GM19397 (cell line): ENCODE data around the gene EGR2.
A peak's percentile ranks its signal among the peaks of the same experiment; 100 is the strongest.
"Not testable (repeated sequence)": the region's sequence is repeated elsewhere in the genome, so short reads cannot be mapped to it uniquely, and the experiment has no call there.

ENCODE experiments used
- ATAC-seq: cut with Tn5 transposase; IDR thresholded peaks from one replicate; pipeline ENCODE4 v1.9.1; 2021; ENCODE audit warnings: mild to moderate bottlenecking, moderate library complexity; ENCODE audit not compliant: unreplicated experiment

Gene EGR2

DNA sequence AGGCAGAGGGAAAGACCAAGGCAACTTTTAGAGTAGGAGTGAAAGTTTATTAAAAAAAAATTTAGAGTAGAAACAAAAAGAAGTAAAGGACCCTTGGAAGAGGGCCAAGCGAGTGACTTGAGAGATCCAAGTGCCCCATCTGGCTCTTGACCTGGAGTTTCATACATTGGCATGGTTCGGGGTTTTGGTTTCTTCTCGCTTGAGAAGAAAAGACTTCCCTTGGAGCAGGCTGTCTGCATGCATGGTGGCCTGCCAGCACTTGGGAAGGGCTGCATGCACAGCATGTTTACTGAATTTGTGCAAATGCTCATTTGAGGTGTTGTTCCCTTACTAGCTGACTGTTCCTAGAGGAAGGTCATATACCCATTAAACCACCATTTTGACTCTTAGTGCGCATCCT is 20.4 kb downstream of the EGR2 start:
- no peak for ATAC-seq

DNA sequence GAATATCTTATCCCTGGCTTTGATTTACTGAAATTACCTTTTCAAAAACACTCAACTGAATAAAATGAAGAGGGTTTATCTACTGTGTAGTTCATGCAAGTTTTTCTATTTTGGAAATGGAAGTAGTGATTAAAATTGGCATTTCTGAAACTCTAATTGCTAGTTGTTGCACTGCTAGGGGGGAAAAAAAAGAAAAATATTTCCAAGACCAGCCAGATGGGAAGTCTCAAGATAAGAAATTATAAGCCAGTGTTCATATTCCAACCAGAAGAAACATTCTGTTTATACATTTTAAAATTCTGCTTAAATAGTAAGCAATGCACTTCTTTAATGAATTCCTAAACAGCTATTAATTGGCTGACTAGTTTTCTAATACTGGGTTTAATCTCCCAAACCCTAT is 21.1 kb downstream of the EGR2 start:
- no peak for ATAC-seq

DNA sequence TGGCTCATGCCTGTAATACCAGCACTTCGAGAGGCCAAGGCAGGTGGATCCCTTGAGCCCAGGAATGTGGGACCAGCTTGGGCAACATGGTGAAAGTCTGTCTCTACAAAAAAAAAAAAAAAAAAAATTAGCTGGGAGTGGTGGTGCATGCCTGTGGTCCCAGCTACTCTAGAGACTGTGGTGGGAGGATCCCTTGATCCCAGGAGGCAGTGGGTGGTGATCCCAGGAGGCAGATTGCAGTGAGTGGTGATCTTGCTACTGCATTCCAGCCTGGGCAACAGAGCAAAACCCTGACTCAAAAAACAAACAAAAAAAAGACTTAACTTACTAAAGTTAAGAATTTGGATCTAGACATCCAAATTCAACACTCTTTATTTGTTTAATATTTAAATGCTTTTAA is 21.9 kb downstream of the EGR2 start:
- ATAC-seq, result no peak

DNA sequence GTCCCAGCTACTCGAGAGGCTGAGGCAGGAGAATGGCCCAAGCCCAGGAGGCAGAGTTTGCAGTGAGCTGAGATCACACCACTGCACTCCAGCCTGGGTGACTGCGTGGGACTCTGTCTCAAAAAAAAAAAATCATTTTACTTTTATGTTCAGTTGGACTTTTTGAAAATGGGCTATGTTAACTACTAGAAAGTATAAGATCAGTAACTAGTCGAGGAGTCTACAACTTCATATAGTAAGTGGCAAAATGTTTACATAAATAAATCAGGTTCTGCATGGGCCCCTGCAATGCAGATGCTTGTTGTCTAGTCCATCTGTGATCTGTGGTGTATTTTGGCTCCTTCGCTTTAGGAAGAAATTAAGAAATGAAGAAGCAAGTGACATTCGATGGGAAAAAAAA is 23.9 kb downstream of the EGR2 start:
- ATAC-seq, result no peak

DNA sequence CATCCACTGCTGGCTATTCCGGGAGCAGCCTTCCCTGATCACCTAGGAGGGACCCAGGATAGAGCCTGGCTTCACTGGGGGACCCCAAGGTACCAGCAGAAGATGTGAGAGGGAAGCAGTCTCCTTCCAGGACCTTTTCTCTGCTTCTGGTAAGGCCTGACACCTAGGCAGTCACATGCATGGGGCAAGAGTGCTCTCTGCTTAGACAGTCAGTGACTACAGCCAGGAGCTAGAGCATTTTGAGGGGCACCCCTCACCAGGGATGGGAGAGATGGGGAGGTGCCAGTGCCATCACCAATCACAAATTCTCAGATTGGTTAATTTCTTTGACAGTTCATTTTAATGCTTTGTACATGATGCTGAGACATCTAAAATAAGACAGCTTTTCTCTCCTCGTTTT is 25.6 kb downstream of the EGR2 start:
- ATAC-seq, result no peak

DNA sequence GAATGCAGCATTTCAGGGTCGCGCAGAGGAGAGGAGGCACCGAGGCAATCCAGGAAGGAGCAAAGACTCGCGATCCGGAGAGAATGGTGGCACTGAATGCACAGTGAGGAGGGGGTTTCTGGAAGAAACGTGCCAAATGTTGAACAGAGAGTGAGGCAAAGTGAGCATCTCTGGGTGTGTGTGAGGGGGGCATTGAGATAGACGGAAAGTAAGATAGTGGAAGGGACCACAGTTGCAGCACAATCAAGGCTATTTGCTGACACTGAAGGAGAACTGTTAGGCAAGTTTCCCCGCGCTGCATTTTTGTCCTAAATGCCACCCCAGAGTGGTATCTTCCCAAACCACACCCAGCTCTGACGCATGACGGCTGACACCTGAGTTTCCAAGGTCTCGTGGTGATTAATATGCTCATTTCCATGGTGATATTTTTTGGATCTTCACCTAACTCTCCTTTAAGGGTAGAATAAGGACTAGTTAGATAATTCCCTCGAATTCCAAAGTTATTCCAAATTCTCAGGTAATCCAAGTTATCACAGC is 26.1 kb downstream of the EGR2 start:
- no peak for ATAC-seq

DNA sequence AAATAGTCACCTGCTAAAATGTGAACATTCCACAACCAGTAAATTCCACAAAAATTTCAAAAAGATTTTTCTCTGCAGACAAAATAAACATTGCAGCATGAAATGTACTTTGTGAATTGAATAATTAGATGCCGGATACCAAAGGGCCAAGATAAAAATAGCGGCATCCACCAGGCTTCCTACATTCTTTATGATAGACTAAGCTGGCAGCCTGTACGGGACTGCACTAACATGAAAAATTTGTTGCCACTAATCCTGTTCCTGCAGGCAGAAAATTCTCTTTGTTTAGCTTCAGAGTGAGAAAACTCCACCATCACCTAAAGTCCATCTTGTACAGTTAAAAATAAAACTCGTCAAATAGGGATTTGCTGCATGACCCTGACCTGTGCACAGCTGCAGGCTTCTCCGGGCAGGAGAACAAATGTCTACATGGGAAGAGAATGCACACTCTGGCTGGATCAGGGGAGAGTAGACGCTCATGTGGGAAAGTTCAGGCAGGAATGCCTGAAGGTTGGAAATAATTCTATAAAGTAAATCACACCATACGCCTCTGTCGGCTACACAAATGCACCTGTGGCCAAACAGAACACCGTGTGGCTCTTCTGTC is 27.2 kb downstream of the EGR2 start:
- no peak for ATAC-seq

DNA sequence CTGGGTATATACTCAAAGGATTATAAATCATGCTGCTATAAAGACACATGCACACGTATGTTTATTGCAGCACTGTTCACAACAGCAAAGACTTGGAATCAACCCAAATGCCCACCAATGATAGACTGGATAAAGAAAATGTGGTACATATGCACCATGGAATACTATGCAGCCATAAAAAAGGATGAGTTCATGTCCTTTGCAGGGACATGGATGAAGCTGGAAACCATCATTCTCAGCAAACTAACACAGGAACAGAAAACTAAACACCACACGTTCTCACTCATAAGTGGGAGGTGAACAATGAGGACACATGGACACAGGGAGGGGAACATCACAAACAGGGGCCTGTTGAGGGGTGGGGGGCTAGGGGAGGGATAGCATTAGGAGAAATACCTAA is 27.9 kb downstream of the EGR2 start:
- ATAC-seq, result not testable (repeated sequence)

DNA sequence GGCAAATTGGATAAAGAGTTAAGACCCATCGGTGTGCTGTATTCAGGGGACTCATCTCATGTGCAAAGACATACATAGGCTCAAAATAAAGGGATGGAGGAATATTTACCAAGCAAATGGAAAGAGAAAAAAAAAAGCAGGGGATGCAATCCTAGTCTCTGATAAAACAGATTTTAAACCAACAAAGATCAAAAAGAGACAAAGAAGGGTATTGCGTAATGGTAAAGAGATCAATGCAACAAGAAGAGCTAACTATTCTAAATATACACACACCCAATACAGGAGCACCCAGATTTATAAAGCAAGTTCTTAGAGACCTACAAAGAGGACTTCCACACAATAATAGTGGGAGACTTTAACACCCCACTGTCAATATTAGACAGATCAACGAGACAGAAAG is 31.6 kb downstream of the EGR2 start:
- ATAC-seq, result not testable (repeated sequence)

DNA sequence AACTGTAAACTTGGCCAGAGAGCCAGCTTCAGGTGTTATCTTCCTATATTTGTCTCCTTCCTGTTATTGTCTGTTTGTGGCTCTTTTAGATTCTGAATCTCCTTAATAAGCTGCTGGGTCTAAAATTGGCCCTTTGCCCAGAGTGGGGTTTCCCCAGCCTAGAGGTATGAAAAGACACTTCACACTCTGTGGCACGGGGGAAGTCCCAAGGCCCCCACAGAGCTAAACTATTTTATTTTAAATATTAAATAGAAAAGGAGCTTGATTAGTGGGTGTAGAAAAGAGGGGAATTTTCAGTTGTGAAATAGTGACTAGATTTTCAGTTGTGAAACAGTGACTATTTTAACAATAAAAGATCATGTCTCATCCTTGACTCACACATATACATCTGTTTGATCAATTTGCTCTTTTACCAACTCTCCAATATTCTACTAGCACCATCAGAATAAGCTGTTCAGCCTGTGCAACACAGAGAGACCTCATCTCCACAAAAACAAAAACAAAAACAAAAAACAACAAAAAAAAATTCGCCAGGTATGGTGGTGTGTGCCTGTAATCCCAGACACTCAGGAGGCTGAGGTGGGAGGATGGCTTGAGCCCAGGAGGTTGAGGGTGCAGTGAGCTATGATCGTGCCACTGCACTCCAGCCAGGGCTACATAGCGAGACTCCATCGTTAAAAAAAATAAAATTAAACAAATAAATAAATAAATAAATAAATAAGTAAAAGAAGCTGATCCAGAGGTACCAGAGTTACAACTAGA is 36.5 kb downstream of the EGR2 start:
- peak; percentile 93 for ATAC-seq

DNA sequence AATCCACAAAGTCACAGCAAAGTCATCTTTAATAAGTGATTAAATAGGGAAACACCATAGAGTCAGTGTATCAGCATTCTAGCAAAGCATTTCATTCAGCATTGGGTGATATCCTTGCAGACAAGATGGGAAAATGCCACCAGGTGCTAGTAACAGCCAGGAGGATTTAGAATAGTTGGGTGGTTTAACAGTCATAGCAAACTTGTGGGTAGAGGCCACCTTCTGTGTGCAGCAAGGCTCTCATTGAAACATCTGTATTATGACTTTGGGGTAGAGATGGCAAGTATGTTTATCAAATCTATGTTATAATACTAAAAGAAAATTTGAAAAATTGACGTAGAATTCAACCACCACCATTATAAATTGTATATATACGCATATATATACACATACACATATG is 38.0 kb downstream of the EGR2 start:
- no peak for ATAC-seq

DNA sequence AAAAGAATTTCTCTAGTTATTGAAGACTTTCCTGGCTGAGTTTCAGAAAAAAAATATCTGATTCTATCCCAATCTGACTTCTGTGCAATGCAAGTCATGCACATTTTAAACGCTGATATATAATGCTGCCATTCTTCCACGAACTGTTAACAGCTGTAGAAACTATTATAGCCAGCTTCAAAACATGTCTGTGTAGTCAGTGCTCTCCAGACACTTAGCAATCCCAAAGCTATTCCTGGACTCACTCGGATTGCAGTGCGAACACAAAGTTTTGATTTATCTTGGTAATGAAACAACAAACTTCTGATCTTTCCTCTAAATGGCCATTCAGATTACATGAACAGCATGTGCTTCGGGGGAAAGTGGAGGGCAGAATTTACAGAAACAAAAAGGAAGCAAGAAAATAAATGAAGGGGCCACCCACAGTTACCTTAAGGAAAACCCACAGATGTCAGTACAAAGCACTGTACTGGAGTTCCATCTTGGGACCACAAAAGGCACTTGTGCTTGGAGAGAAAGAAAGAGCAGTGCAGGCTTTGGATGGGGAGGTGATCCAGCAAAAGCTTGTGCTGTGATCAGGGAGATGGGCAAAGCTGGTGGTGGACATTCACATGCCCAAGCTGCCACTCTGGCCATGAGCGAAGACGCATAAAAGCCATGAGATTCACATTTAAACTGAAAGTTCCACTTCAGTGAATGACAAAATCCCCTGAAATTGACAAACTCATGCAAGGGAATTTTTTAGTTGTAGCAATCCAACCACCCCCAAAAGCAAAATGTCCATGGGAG is 43.8 kb downstream of the EGR2 start:
- ATAC-seq, result no peak

DNA sequence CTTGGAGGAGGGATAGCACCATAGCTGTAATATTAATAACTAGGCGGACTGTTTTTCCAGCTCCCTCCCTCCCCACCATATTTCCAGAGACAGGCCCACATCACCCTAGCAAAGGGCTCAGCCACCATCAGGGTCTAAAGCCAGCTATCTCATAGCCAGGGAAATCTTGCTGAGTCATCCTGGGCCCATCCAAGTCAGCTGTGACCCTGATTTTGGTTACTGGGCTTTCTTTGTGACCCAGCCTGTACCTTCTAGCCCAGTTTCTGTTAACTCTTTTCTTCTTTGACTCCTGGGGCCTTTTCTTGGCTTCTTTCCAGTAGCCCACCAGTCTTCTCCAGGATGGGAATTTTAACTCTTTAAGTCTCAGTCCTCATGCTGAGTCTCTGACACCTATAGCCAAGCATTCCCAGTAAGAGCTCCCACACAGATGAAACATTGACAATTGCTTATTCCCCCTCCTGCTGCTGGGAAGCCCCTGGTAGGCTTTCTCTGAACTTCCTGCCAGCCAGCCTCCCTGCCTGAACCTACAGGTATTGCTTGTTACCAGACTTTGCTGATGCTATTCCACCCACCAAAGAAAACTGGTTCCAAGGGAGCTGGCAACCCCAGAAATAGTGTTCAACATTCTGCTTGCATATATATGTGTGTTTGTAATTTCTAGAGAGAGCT is 46.5 kb downstream of the EGR2 start:
- no peak for ATAC-seq

DNA sequence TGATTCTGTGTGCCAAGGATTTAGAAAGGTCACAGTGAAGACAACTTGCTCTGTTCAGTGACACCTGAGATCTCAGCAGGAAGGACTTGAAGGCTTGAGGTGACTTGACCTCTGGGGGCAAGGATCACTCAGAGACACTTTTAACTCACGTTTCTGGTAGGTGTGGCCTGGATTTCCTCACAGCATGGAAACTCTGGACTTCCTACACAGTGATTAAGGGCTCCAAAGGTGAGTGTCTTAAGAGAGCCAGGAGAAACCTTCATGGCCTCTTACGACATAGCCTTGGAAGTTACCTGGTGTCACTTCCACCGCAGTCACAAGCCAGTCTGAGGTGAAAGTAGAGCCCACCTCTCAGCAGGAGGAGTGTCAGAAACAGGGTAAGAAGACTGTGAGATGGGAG is 49.8 kb downstream of the EGR2 start:
- ATAC-seq, result no peak

DNA sequence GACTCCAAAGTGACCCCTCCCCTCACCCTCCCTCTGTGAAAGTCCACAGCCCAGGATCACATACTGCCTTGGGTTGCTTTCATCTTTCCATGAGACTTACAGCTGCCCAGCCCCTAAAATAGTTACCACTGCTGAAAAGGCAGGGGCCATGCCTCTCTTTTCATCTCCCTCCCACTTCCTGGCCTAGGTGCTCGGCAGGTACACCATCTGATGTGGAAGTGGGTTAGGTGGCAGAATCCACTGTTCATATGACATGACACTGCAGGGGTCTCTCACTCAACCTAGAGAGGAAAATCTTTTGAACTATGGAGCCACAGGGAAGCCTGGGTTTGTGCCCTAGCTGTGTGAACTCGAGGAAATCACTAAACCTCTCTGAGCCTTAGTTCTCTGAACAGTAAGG is 50.4 kb downstream of the EGR2 start:
- no peak for ATAC-seq

DNA sequence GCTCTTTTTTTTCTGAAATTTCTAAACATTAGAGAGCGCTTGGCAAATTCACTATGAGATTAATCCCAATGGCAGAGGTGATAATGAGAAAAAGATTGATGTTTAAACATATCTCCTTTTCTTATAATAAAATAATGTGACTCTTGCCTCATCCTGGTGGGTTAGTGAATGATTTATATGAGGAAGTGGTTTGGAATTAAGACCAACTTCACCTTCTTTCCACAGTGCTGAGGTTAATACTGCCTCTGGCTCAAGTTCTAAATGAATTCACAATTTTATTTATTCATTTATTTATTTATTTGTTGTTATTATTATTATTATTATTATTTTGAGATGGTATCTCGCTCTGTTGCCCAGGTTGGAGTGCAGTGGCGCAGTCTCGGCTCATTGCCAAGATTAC is 52.2 kb downstream of the EGR2 start:
- no peak for ATAC-seq

DNA sequence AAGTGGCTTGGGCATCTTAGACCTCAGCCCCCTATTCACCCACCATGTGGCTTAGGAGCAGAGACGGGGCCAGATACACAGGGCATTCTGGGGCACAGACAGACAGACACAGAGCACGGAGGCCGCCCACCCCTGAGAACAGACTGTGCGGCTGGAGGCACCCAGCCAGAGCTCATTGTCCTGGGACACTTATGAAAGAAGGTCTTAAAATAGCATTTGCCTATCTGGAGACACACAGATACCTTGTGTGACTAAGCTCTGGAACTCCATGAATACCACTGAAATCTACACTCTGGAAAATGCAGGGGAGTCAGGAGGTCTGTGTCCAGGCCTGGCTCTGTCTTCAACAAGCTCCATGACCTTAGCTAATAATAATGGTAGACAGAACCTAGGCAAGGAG is 53.0 kb downstream of the EGR2 start:
- ATAC-seq, result no peak
